ENCODE data around the gene CD53. TPM values are rescaled to one million over a fixed set of nuclear protein-coding genes. Genes with fewer than 3 reads are reported as not detected.

Gene CD53
- total RNA-seq, 1 donor from 2014 or later: 41.5 TPM

- Histone ChIP-seq H3K4me3 (no peak overlapping the region), H3K27me3 (no peaks in the 10 kb centered on the region), H3K36me3 (no peaks in the 10 kb centered on the region), H3K27ac (no peak overlapping the region), H3K4me1 (no peaks in the 10 kb centered on the region), H3K9me3 (no peaks in the 10 kb centered on the region)
- intact Hi-C loops (cut with DNase I): no loop called here
- TF ChIP-seq CTCF (IDR thresholded peaks at IDR 0.05) (no peak), POLR2A (IDR thresholded peaks at IDR 0.05) (no peak), POLR2AphosphoS5 (IDR thresholded peaks at IDR 0.05; ENCODE audit: insufficient read depth in 1 of 2, low read depth in 1 of 2) (no peak)
- no peak for DNase-seq (ENCODE audit: extremely low spot score in 2 of 2)
These were observed 22.8 kb upstream of the CD53 start for GRCh38 chr1:110850145-110850544.

- intact Hi-C loops (cut with DNase I): no loop called here
- no peaks in the 10 kb centered on the region for H3K4me1 ChIP-seq
- no peak overlapping the region for H3K27ac ChIP-seq
- H3K9me3 ChIP-seq: no peaks in the 10 kb centered on the region
- H3K36me3 ChIP-seq: no peaks in the 10 kb centered on the region
- no peak overlapping the region for H3K4me3 ChIP-seq
- no peak for DNase-seq (ENCODE audit: extremely low spot score in 2 of 2)
- H3K27me3 ChIP-seq: no peaks in the 10 kb centered on the region
- TF ChIP-seq CTCF (IDR thresholded peaks at IDR 0.05): no peak
- no peak for TF ChIP-seq POLR2A (IDR thresholded peaks at IDR 0.05)
- TF ChIP-seq POLR2AphosphoS5 (IDR thresholded peaks at IDR 0.05; ENCODE audit: insufficient read depth in 1 of 2, low read depth in 1 of 2): no peak
These were observed 22.3 kb upstream of the CD53 start for GRCh38 chr1:110850627-110851026.

GRCh38 chr1:110853135-110853534 is 19.8 kb upstream of the CD53 start:
- Histone ChIP-seq H3K9me3 (no peaks in the 10 kb centered on the region), H3K36me3 (no peaks in the 10 kb centered on the region), H3K4me3 (no peak overlapping the region), H3K4me1 (no peaks in the 10 kb centered on the region), H3K27ac (no peak overlapping the region), H3K27me3 (no peaks in the 10 kb centered on the region)
- no peak for DNase-seq (ENCODE audit: extremely low spot score in 2 of 2)
- intact Hi-C loops (cut with DNase I): no loop called here
- TF ChIP-seq POLR2AphosphoS5 (IDR thresholded peaks at IDR 0.05; ENCODE audit: insufficient read depth in 1 of 2, low read depth in 1 of 2) (no peak), POLR2A (IDR thresholded peaks at IDR 0.05) (no peak), CTCF (IDR thresholded peaks at IDR 0.05) (no peak)

GRCh38 chr1:110856410-110856809 is 16.5 kb upstream of the CD53 start:
- H3K4me1 ChIP-seq: no peaks in the 10 kb centered on the region
- no peaks in the 10 kb centered on the region for H3K36me3 ChIP-seq
- H3K27me3 ChIP-seq: no peaks in the 10 kb centered on the region
- intact Hi-C loops (cut with DNase I): no loop called here
- TF ChIP-seq POLR2A (IDR thresholded peaks at IDR 0.05): no peak
- TF ChIP-seq CTCF (IDR thresholded peaks at IDR 0.05): no peak
- TF ChIP-seq POLR2AphosphoS5 (IDR thresholded peaks at IDR 0.05; ENCODE audit: insufficient read depth in 1 of 2, low read depth in 1 of 2): no peak
- no peak overlapping the region for H3K27ac ChIP-seq
- no peaks in the 10 kb centered on the region for H3K9me3 ChIP-seq
- no peak overlapping the region for H3K4me3 ChIP-seq
- DNase-seq (ENCODE audit: extremely low spot score in 2 of 2): no peak

GRCh38 chr1:110857964-110858948 is 14.7 kb upstream of the CD53 start:
- intact Hi-C loops (cut with DNase I): no loop called here
- DNase-seq (ENCODE audit: extremely low spot score in 2 of 2): no peak

More at GRCh38 chr1:110857964-110858948, 14.7 kb upstream of the CD53 start:
- no peaks in the 10 kb centered on the region for H3K9me3 ChIP-seq
- no peak overlapping the region for H3K4me3 ChIP-seq
- H3K27me3 ChIP-seq: no peaks in the 10 kb centered on the region
- no peak overlapping the region for H3K27ac ChIP-seq
- TF ChIP-seq CTCF (IDR thresholded peaks at IDR 0.05) (no peak), POLR2A (IDR thresholded peaks at IDR 0.05) (no peak), POLR2AphosphoS5 (IDR thresholded peaks at IDR 0.05; ENCODE audit: insufficient read depth in 1 of 2, low read depth in 1 of 2) (no peak)
- no peaks in the 10 kb centered on the region for H3K36me3 ChIP-seq
- no peaks in the 10 kb centered on the region for H3K4me1 ChIP-seq

All from vagina (tissue), 2 donors.